ENCODE results near the gene CHST6. TPM values are rescaled to one million over a fixed set of nuclear protein-coding genes. Genes with fewer than 3 reads are reported as not detected.
"Not testable (repeated sequence)": the region's sequence is repeated elsewhere in the genome, so short reads cannot be mapped to it uniquely, and the experiment has no call there.

The CHST6 gene
- total RNA-seq, 4 donors from 2014 or later, result 0.06 to 0.36 (median 0.09) TPM; not detected in 1

DNA sequence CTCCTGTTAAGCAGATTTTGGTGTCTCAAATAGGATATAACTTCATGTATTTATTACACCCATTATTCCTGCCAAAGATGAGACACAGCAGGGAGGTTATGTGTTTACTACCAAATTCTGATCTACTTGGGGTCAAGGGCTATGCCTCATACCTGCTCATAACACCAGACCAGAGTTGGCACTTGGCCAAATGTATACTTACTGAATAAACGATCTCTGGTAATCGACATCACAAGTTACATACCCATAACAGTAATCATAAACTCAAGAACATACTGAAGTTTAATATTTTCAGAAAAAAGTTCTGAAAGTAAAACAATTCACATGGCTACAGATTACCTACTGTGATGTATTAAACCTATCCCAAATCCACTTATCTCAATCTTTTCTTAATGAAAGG, 33.7 kb downstream of the CHST6 start:
- DNase-seq (ENCODE audit: low spot score), result no peak
- TF ChIP-seq, protein P1, sequence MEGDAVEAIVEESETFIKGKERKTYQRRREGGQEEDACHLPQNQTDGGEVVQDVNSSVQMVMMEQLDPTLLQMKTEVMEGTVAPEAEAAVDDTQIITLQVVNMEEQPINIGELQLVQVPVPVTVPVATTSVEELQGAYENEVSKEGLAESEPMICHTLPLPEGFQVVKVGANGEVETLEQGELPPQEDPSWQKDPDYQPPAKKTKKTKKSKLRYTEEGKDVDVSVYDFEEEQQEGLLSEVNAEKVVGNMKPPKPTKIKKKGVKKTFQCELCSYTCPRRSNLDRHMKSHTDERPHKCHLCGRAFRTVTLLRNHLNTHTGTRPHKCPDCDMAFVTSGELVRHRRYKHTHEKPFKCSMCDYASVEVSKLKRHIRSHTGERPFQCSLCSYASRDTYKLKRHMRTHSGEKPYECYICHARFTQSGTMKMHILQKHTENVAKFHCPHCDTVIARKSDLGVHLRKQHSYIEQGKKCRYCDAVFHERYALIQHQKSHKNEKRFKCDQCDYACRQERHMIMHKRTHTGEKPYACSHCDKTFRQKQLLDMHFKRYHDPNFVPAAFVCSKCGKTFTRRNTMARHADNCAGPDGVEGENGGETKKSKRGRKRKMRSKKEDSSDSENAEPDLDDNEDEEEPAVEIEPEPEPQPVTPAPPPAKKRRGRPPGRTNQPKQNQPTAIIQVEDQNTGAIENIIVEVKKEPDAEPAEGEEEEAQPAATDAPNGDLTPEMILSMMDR (IDR thresholded peaks at IDR 0.05), result no peak
- no peak for ATAC-seq (ENCODE audit: low FRiP score)

GRCh38 chr16:75460446-75460845, 34.8 kb downstream of the CHST6 start:
- DNase-seq (ENCODE audit: low spot score), result no peak
- TF ChIP-seq, protein P1 (IDR thresholded peaks at IDR 0.05), result no peak
- no peak for ATAC-seq (ENCODE audit: low FRiP score)

DNA sequence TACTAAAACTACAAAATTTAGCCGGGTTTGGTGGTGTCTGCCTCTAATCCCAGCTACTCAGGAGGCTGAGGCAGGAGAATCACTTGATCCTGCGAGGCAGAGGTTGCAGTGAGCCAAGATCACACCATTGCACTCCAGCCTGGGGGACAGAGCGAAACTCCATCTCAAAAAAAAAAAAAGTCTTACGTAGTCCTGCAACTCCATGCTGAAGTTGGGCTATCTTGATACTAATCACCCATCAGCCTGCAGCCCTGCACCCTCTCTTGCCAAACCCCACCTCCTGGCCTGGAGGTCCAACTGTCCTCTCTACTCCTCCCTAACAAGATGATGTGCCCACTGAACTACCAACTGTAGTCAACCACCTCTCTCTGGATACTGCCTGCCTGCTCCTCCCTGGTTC, 35.5 kb downstream of the CHST6 start:
- DNase-seq (ENCODE audit: low spot score) (no peak), ATAC-seq (ENCODE audit: low FRiP score) (no peak)

DNA sequence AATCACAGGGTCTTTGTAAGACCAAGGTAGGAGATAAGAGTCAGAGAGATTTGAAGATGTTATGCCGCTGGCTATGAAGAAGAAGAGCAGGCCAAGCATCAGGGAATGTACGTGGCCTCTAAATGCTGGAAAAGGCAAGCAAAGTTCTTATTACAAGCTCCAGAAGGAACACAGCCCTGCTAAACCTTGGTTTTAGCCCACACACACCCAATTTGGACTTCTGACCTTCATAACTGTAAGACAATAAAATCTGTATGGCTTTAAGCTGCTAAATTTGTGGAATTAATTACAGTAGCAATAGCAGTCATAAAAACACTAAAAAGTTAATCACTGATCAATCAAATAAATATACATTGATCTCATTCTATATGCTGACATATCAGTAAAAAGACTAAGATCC, 36.8 kb downstream of the CHST6 start:
- TF ChIP-seq, protein P1 (IDR thresholded peaks at IDR 0.05), result no peak
- DNase-seq (ENCODE audit: low spot score) (no peak), ATAC-seq (ENCODE audit: low FRiP score) (no peak)

More for the DNA sequence above, 35.5 kb downstream of the CHST6 start:
- TF ChIP-seq, protein P1 (IDR thresholded peaks at IDR 0.05), result no peak

- no peak for ATAC-seq (ENCODE audit: low FRiP score)
- DNase-seq (ENCODE audit: low spot score), result no peak
- TF ChIP-seq, protein P1 (IDR thresholded peaks at IDR 0.05), result no peak
Observed at GRCh38 chr16:75458029-75458428, 37.2 kb downstream of the CHST6 start.

GRCh38 chr16:75457485-75458021, 37.7 kb downstream of the CHST6 start:
- TF ChIP-seq, protein P1 (IDR thresholded peaks at IDR 0.05), result no peak
- ATAC-seq (ENCODE audit: low FRiP score), result no peak
- DNase-seq (ENCODE audit: low spot score), result no peak

DNA sequence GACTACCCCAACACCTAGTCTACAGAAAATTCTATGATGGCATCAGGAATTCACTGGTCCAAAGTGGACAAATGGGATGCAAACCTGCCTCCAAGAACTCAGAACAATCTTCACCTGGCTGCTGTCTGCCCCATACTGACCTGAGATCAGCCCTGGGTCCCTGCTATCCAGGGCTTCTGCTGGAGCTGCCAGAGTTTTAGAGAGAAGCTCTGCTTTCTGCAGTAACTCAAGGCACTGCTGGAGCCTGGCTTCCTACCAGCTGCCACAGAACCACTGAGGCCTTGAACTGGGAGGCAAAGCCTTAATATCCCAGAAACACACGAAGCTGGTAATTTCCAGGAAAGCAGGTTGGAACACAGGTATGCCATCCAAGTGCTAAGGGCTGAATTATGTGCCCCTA, 38.3 kb downstream of the CHST6 start:
- TF ChIP-seq, protein P1 (IDR thresholded peaks at IDR 0.05), result no peak
- ATAC-seq (ENCODE audit: low FRiP score) (no peak), DNase-seq (ENCODE audit: low spot score) (no peak)

DNA sequence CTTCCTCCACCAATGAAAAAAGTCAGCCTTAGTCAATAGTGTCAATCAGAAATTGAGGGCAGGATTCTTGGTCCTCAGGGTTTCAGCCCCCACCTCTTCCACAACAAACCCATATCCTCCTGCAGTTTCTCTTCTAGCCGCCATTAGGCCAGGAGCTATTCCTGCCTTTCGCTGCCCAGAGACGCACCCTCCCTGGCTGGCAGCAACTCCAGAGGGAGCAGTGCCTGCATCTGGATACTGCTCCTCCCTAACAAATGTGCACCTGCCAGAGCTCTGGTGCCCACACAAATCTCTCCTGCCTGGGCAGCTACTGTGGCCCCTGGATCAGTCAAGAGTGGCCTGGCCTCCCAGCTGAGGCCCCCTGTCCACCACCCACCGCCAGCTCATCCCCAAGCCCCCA, 38.8 kb downstream of the CHST6 start:
- not testable (repeated sequence) for DNase-seq (ENCODE audit: low spot score); ATAC-seq (ENCODE audit: low FRiP score)
